ENCODE data around the gene TBPL1. TPM values are rescaled to one million over a fixed set of nuclear protein-coding genes. Genes with fewer than 3 reads are reported as not detected.

TBPL1 gene
- total and polyA plus RNA-seq, 10 of the 15 experiments (the other 5 are each of a cell fraction or from before 2014, with no cell fraction given) = 34.6 to 71.2 (median 43.0) TPM

DNA sequence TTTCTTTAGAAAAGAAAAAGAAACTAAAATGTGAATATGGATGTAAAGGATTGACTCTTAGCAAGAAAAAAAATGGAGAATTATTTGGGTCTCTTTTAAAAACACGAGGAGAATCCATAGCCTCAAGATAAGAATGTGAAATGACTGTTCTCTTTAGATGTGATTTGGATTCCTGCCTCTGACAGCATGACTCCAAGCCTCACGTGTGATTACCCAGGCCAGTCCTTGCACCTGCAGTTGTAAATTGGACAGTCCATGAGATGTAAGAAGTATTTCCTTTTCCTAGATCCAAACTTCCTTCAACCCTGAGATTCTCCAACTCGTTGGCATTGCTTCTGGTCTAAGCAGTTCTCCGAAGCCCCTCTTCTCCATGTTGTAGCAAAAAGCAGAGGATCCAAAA, 67.5 kb downstream of the TBPL1 start (continued):
- TF ChIP-seq, protein P1, sequence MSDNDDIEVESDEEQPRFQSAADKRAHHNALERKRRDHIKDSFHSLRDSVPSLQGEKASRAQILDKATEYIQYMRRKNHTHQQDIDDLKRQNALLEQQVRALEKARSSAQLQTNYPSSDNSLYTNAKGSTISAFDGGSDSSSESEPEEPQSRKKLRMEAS (IDR thresholded peaks at IDR 0.05; ENCODE audit: low read depth, low read length) = no peak

DNA sequence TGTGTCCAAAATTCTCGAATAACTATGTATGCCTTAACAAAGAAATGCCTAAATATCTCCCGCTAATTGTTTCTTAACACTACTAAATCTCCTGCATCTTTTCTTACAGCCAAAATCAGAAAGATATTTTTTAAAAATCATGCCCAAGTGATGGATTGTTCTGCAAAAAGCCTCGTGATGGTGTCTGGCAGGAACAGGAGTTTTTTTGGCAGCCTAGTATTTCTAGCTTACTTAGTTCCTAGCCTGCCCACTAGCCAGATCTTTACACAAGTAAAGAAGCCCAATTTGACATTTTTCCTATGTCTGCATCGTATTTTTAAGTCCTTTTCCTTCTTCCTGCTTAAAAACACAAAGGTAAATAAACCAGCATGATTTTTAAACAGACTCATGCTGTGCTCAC, 67.9 kb downstream of the TBPL1 start:
- RAD21 ChIA-PET (ENCODE audit: unreplicated experiment) = no interaction called here
- FAIRE-seq (no peak), DNase-seq (ENCODE audit: low read depth, low spot score) (no peak), ATAC-seq (no peak)
- Histone ChIP-seq H3K9ac (ENCODE audit: control insufficient read depth, insufficient read depth, low read length) (no peak overlapping the region), H3K9me3 (replicated peaks; ENCODE audit: control insufficient read depth, insufficient read depth, low read length) (no peaks in the 10 kb centered on the region), H2AFZ (ENCODE audit: control insufficient read depth, low read depth, low read length) (no peak overlapping the region), H3K79me2 (ENCODE audit: control insufficient read depth, insufficient read depth, low read length) (no peaks in the 10 kb centered on the region), H3K4me3 (no peak overlapping the region), H3K36me3 (ENCODE audit: control insufficient read depth in 2 of 2, insufficient read depth in 2 of 2, low read length in 1 of 2) (no peaks in the 10 kb centered on the region), H3K27ac (ENCODE audit: control insufficient read depth, insufficient read depth) (no peak overlapping the region), H4K20me1 (ENCODE audit: control insufficient read depth, insufficient read depth) (no peaks in the 10 kb centered on the region), H3K4me2 (ENCODE audit: control insufficient read depth, insufficient read depth) (no peak overlapping the region), H3K27me3 (replicated peaks in 1 of 2; ENCODE audit: control insufficient read depth in 2 of 2, insufficient read depth in 2 of 2, low read length in 1 of 2) (peaks cover 0 to 3% of the 10 kb centered on the region in 2 experiments; a peak in 1 of 4 replicates), H3K4me1 (ENCODE audit: control insufficient read depth, insufficient read depth, low read length) (no peaks in the 10 kb centered on the region)
- no TSS peak for BruUV-seq (replicated peaks)
- POLR2A ChIA-PET = no interaction called here
- SMC1A ChIA-PET (ENCODE audit: uncharacterized antibody, unreplicated experiment) = interaction anchor here (0.7 kb wide), 1 partner anchor 234 kb away, joined by 3 read pairs; no protein-coding TSS in a partner anchor
- WGBS (ENCODE audit: insufficient coverage, insufficient replicate concordance, low lambda C conversion rate, missing lambda C conversion rate) = 12% methylated on average over 4 of the region's 4 CpGs
- intact Hi-C loops (cut with micrococcal nuclease; ENCODE audit: unreplicated experiment) = no loop called here
- in situ Hi-C loops (cut with MboI) = no loop called here
- CTCF ChIA-PET = no interaction called here
- no peak for TF ChIP-seq CBFB (IDR thresholded peaks at IDR 0.05; ENCODE audit: low read depth)
- TF ChIP-seq NR2C1 (IDR thresholded peaks at IDR 0.05) = no peak
- TF ChIP-seq STAT1 (conservative IDR thresholded peaks at IDR 0.05) = no peak
- no peak for TF ChIP-seq CHD1 (IDR thresholded peaks at IDR 0.05; ENCODE audit: low read depth, low read length)
- TF ChIP-seq RCOR1 (conservative IDR thresholded peaks at IDR 0.05; ENCODE audit: low read depth, low read length) = no peak
- TF ChIP-seq BRCA1 (IDR thresholded peaks at IDR 0.05; ENCODE audit: low read depth, low read length) = no peak
- TF ChIP-seq EP300 (IDR thresholded peaks at IDR 0.05; ENCODE audit: borderline replicate concordance in 1 of 2, control insufficient read depth in 1 of 2, low read depth in 2 of 2, low read length in 2 of 2) = no peak
- no peak for TF ChIP-seq SKIL (IDR thresholded peaks at IDR 0.05; ENCODE audit: low read depth, poor library complexity, severe bottlenecking)
- no peak for TF ChIP-seq TCF12 (IDR thresholded peaks at IDR 0.05; ENCODE audit: low read depth, low read length)
- TF ChIP-seq, protein P2, sequence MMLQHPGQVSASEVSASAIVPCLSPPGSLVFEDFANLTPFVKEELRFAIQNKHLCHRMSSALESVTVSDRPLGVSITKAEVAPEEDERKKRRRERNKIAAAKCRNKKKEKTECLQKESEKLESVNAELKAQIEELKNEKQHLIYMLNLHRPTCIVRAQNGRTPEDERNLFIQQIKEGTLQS (IDR thresholded peaks at IDR 0.05; ENCODE audit: borderline replicate concordance, extremely low read depth, low read depth, low read length) = no peak
- no peak for TF ChIP-seq POLR2A (IDR thresholded peaks at IDR 0.05; ENCODE audit: low read depth, low read length)
- TF ChIP-seq SUZ12 (IDR thresholded peaks at IDR 0.05; ENCODE audit: unreplicated experiment) = no peak
- TF ChIP-seq, protein P3, sequence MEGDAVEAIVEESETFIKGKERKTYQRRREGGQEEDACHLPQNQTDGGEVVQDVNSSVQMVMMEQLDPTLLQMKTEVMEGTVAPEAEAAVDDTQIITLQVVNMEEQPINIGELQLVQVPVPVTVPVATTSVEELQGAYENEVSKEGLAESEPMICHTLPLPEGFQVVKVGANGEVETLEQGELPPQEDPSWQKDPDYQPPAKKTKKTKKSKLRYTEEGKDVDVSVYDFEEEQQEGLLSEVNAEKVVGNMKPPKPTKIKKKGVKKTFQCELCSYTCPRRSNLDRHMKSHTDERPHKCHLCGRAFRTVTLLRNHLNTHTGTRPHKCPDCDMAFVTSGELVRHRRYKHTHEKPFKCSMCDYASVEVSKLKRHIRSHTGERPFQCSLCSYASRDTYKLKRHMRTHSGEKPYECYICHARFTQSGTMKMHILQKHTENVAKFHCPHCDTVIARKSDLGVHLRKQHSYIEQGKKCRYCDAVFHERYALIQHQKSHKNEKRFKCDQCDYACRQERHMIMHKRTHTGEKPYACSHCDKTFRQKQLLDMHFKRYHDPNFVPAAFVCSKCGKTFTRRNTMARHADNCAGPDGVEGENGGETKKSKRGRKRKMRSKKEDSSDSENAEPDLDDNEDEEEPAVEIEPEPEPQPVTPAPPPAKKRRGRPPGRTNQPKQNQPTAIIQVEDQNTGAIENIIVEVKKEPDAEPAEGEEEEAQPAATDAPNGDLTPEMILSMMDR (IDR thresholded peaks at IDR 0.05 in 2 of 3, conservative IDR thresholded peaks at IDR 0.05 in 1 of 3; ENCODE audit: control insufficient read depth in 2 of 3, extremely low read depth in 1 of 3, insufficient read depth in 1 of 3, low read depth in 3 of 3, low read length in 3 of 3) = no peak
- no peak for TF ChIP-seq RB1 (IDR thresholded peaks at IDR 0.05; ENCODE audit: borderline replicate concordance)
- TF ChIP-seq ZBED1 (IDR thresholded peaks at IDR 0.05; ENCODE audit: borderline replicate concordance) = no peak
- TF ChIP-seq, protein P4, sequence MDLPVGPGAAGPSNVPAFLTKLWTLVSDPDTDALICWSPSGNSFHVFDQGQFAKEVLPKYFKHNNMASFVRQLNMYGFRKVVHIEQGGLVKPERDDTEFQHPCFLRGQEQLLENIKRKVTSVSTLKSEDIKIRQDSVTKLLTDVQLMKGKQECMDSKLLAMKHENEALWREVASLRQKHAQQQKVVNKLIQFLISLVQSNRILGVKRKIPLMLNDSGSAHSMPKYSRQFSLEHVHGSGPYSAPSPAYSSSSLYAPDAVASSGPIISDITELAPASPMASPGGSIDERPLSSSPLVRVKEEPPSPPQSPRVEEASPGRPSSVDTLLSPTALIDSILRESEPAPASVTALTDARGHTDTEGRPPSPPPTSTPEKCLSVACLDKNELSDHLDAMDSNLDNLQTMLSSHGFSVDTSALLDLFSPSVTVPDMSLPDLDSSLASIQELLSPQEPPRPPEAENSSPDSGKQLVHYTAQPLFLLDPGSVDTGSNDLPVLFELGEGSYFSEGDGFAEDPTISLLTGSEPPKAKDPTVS (IDR thresholded peaks at IDR 0.05; ENCODE audit: low read depth, low read length) = no peak
- no peak for TF ChIP-seq ETV6 (conservative IDR thresholded peaks at IDR 0.05 in 1 of 2, IDR thresholded peaks at IDR 0.05 in 1 of 2; ENCODE audit: borderline replicate concordance in 1 of 2, low read depth in 1 of 2)
